IPS-18c (cell line): ENCODE results near the gene NSUN7.
"Not testable (repeated sequence)": the region's sequence is repeated elsewhere in the genome, so short reads cannot be mapped to it uniquely, and the experiment has no call there.

Experiments used
- H3K4me3 ChIP-seq: 2 replicates; pipeline ENCODE4 v1.7.0; 2013; ENCODE audit warnings: low read depth, mild to moderate bottlenecking, low read length, moderate library complexity; ENCODE audit not compliant: insufficient read depth
- H3K9me3 ChIP-seq: one replicate; pipeline ENCODE4 v1.6.1; 2013; ENCODE audit warnings: mild to moderate bottlenecking, low read length, moderate library complexity; ENCODE audit not compliant: control insufficient read depth, insufficient read depth

Gene NSUN7

GRCh38 chr4:40789031-40789430 is 39.3 kb downstream of the NSUN7 start:
- no peaks in the 10 kb centered on the region for H3K9me3 ChIP-seq

GRCh38 chr4:40789771-40790170 is 40.0 kb downstream of the NSUN7 start:
- H3K9me3 ChIP-seq: no peaks in the 10 kb centered on the region
- H3K4me3 ChIP-seq: no peak overlapping the region

More at GRCh38 chr4:40789031-40789430, 39.3 kb downstream of the NSUN7 start:
- H3K4me3 ChIP-seq: no peak overlapping the region

- Histone ChIP-seq H3K4me3 (no peak overlapping the region), H3K9me3 (no peaks in the 10 kb centered on the region)
Measured at GRCh38 chr4:40800064-40800463, 50.3 kb downstream of the NSUN7 start.

GRCh38 chr4:40804598-40804997 is 54.8 kb downstream of the NSUN7 start:
- Histone ChIP-seq H3K4me3 (no peak overlapping the region), H3K9me3 (no peaks in the 10 kb centered on the region)

- Histone ChIP-seq H3K9me3 (no peaks in the 10 kb centered on the region), H3K4me3 (no peak overlapping the region)
Measured at GRCh38 chr4:40808926-40809457, 59.2 kb downstream of the NSUN7 start.

- Histone ChIP-seq H3K4me3 (no peak overlapping the region), H3K9me3 (no peaks in the 10 kb centered on the region)
Measured at GRCh38 chr4:40811956-40812355, 62.2 kb downstream of the NSUN7 start.

- H3K4me3 ChIP-seq: no peak overlapping the region
- no peaks in the 10 kb centered on the region for H3K9me3 ChIP-seq
Measured at GRCh38 chr4:40812386-40812785, 62.6 kb downstream of the NSUN7 start.

GRCh38 chr4:40812856-40813255 is 63.1 kb downstream of the NSUN7 start:
- H3K4me3 ChIP-seq: no peak overlapping the region
- H3K9me3 ChIP-seq: no peaks in the 10 kb centered on the region

- H3K9me3 ChIP-seq, H3K4me3 ChIP-seq: not testable (repeated sequence)
Measured at GRCh38 chr4:40817157-40817556, 67.4 kb downstream of the NSUN7 start.

GRCh38 chr4:40820101-40820500 is 70.3 kb downstream of the NSUN7 start:
- H3K4me3 ChIP-seq: no peak overlapping the region
- H3K9me3 ChIP-seq: no peaks in the 10 kb centered on the region

- no peaks in the 10 kb centered on the region for H3K9me3 ChIP-seq
- H3K4me3 ChIP-seq: no peak overlapping the region
Measured at GRCh38 chr4:40822420-40823166, 72.8 kb downstream of the NSUN7 start.

GRCh38 chr4:40825014-40825838 is 75.5 kb downstream of the NSUN7 start:
- no peaks in the 10 kb centered on the region for H3K9me3 ChIP-seq
- H3K4me3 ChIP-seq: no peak overlapping the region

- no peak overlapping the region for H3K4me3 ChIP-seq
- no peaks in the 10 kb centered on the region for H3K9me3 ChIP-seq
Measured at GRCh38 chr4:40826821-40827220, 77.1 kb downstream of the NSUN7 start.

GRCh38 chr4:40827758-40828157 is 78.0 kb downstream of the NSUN7 start:
- H3K9me3 ChIP-seq: no peaks in the 10 kb centered on the region
- H3K4me3 ChIP-seq: no peak overlapping the region

- Histone ChIP-seq H3K4me3 (no peak overlapping the region), H3K9me3 (no peaks in the 10 kb centered on the region)
Measured at GRCh38 chr4:40828661-40829060, 78.9 kb downstream of the NSUN7 start.

GRCh38 chr4:40829586-40829985 is 79.8 kb downstream of the NSUN7 start:
- H3K9me3 ChIP-seq: no peaks in the 10 kb centered on the region

GRCh38 chr4:40831146-40831907 is 81.6 kb downstream of the NSUN7 start:
- no peak overlapping the region for H3K4me3 ChIP-seq
- H3K9me3 ChIP-seq: peaks cover 2% of the 10 kb centered on the region

More at GRCh38 chr4:40829586-40829985, 79.8 kb downstream of the NSUN7 start:
- no peak overlapping the region for H3K4me3 ChIP-seq
